ENCODE results near the gene COL5A1.

Gene COL5A1

DNA sequence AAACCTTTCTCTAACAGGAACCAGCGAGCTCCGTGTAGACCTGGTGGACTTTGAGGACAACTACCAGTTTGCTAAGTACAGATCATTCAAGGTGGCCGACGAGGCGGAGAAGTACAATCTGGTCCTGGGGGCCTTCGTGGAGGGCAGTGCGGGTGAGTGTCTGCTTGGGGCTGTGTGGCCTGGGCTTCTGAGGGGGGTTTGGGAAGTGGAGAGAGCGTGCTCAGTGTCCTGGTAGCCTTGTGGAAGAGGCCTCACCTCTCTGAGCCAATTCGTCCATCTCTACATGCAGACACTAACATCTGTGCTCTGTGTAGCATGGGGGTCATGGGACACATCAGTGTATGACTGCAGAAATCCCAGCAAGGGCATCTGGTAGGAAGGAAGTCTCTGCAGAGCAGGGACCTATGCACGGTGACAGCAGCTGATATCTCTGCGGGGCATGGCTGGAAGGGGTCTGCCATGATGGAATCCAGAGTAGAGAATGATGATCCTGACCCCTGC lies 244.9 kb downstream of the COL5A1 start:
- no peak for DNase-seq (ENCODE audit: extremely low read depth, low read depth)
- TF ChIP-seq, protein P1, sequence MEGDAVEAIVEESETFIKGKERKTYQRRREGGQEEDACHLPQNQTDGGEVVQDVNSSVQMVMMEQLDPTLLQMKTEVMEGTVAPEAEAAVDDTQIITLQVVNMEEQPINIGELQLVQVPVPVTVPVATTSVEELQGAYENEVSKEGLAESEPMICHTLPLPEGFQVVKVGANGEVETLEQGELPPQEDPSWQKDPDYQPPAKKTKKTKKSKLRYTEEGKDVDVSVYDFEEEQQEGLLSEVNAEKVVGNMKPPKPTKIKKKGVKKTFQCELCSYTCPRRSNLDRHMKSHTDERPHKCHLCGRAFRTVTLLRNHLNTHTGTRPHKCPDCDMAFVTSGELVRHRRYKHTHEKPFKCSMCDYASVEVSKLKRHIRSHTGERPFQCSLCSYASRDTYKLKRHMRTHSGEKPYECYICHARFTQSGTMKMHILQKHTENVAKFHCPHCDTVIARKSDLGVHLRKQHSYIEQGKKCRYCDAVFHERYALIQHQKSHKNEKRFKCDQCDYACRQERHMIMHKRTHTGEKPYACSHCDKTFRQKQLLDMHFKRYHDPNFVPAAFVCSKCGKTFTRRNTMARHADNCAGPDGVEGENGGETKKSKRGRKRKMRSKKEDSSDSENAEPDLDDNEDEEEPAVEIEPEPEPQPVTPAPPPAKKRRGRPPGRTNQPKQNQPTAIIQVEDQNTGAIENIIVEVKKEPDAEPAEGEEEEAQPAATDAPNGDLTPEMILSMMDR (IDR thresholded peaks at IDR 0.05; ENCODE audit: low read depth, low read length) = no peak

DNA sequence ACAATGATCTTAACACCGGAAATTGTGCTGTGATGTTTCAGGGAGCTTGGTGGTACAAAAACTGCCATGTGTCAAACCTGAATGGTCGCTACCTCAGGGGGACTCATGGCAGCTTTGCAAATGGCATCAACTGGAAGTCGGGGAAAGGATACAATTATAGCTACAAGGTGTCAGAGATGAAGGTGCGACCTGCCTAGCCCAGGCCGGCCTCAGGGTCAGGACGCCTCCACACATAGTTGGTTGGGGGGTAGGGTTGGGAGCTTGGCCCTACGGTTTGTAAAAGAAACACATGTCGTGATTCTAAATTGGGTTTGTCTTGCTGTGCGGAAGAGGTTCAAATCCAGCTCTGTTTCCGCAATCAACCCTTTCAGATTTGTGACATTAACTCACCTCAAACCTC lies 245.6 kb downstream of the COL5A1 start:
- TF ChIP-seq, protein P1 (IDR thresholded peaks at IDR 0.05; ENCODE audit: low read depth, low read length) = no peak
- DNase-seq (ENCODE audit: extremely low read depth, low read depth) = no peak

DNA sequence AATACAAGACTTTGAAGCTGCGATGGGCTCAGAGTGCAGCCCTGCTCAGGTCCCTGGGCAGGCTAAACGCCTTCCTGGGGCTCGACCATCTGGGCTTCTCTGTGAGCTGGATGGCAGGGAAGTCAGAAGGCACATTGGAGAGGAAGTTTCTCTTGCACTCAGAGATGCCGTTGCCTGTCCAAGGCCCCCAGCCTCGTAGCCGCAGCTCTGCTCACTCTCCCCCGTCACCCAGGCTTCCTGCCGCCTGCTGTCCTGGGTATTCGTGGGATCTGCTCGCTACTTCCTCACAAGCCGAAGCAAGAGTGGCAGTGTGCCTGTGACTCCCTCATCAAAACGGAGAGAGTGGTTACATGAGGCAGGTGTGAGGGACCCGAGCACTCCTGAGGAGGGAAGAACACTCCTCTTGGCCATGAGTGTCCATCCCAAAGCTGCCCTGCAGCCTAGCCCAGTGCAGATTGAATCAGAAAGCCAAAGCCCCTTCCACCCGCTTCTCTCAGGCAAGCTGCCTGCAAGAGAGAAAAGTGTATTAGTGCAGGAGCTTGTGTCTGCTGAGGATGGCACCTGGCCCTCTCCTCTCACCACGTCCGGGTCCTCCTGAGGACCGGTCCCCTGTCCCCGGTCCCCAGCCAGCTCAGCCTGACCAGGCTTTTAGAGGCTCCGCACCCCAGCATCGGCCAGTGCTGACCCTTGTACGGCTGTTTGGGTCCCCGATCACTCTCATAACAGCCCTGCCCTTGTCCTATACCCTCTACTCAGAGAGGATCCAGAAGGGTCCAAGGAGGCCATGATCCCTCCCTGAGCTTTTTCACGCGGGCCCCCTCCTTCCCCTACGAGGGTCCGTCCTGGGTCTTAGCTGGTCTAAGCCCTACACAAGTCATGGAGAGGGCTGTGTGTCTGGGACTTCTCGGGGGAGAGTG lies 246.3 kb downstream of the COL5A1 start:
- DNase-seq (ENCODE audit: extremely low read depth, low read depth) = no peak
- TF ChIP-seq, protein P1 (IDR thresholded peaks at IDR 0.05; ENCODE audit: low read depth, low read length) = no peak

DNA sequence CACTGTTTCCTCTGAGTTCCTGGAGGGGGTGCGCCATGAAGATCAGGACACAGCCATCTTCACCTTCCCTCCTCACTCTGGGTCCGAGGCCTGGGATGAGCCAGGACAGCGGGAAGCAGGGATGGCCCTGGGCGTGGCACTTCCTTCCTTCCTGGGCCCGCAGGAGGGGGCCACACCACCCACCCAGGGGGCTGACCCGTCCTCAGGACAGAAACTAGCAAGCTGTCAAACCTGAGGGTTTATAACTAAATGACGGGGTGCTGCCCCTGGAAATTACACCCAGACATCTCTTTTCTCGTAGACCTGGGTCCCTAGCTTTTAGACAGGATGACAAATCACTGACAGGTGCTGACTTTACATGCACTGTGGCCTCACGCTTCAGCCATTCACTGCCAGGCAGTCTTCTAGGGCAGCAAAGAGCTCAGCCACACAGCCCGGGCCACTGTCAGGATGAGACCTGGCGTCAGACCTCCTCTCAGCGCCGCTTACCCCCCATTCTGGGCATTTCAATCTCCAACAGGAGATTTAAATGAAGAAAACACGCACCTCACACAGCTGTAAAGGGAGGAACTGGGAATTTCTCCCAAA lies 247.1 kb downstream of the COL5A1 start:
- TF ChIP-seq, protein P1 (IDR thresholded peaks at IDR 0.05; ENCODE audit: low read depth, low read length) = no peak
- no peak for DNase-seq (ENCODE audit: extremely low read depth, low read depth)

DNA sequence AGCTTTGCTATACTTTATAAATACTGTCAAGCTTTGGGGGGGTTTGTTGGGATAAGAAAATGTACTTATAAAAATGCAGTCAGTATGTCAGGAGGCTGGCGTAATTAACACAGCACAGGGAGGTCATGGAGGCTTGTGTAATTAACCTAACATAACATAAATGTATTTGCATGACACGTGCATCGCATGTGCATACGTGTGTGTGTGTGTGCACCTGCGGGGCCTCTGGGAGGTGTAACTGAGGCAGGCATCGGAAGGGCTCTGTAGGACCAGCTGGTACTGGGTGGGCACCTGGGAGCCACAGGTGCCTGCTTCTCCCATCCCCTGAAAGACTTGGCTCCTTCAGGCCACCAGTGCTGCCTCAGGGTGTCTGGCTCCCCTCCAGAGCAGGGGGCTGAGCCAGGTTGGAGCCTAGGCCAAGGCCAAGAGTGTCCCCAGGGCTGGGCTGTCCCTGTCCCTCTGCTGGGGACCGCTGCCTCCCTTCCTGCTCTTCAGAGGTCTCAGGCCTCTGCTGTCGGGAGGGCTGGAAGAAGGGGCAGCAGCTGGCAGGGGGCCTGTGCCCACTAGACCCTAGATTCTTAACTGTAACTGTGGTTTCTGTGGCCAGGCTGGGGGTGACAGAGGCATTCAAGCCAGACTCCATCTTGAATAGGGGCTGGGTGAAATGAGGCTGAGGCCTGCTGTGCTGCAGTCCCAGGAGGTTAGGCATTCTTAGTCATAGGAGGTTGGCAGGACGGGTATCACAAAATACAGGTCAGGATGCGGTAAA lies 248.0 kb downstream of the COL5A1 start:
- TF ChIP-seq, protein P1 (IDR thresholded peaks at IDR 0.05; ENCODE audit: low read depth, low read length) = no peak
- no peak for DNase-seq (ENCODE audit: extremely low read depth, low read depth)

DNA sequence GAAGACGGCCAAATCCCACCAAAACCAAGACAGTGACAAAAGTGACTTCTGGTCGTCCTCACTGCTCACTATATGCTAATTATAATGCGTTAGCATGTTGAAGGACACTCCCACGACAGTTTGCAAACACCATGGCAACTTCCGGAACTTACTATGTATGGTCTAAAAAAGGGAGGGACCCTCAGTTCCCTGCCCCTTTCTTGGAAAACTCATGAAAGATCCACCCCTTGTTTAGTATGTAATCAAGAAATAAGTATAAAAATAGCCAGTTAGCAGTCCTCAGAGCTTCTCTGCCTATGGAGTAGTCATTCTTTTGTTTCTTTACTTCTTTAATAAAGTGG lies 248.5 kb downstream of the COL5A1 start:
- DNase-seq (ENCODE audit: extremely low read depth, low read depth) = no peak
- TF ChIP-seq, protein P1 (IDR thresholded peaks at IDR 0.05; ENCODE audit: low read depth, low read length) = no peak

All from AG09319 (cell line).